DOHH2 (cell line): ENCODE data around the gene MAX.

Experiments used
- CTCF ChIP-seq: fragments of 200-600 bp; sonication (generic); IDR thresholded peaks from one replicate; pipeline ENCODE4 v1.5.1; 2014; ENCODE audit warnings: antibody characterized with exemption, mild to moderate bottlenecking, low read depth, low read length; ENCODE audit not compliant: poor library complexity, severe bottlenecking
- EZH2phosphoT487 ChIP-seq: fragments of 200-600 bp; sonication (generic); IDR thresholded peaks from 2 replicates; pipeline ENCODE4 v1.6.1; 2017; ENCODE audit warnings: borderline replicate concordance, mild to moderate bottlenecking, antibody characterized with exemption, low read length, moderate library complexity, mixed read lengths

GRCh38 chr14:65149116-65149515 lies 46.8 kb upstream of the MAX start:
- TF ChIP-seq CTCF = no peak
- no peak for TF ChIP-seq EZH2phosphoT487
